NCI-H446 (cell line): ENCODE results near the gene FAM131B.
"Not testable (repeated sequence)": the region's sequence is repeated elsewhere in the genome, so short reads cannot be mapped to it uniquely, and the experiment has no call there.

ENCODE experiments used
- DNase-seq, 2 experiments: peaks; one replicate each; lab custom pipeline; 2025; lab: John Stamatoyannopoulos, UW

The FAM131B gene

DNA sequence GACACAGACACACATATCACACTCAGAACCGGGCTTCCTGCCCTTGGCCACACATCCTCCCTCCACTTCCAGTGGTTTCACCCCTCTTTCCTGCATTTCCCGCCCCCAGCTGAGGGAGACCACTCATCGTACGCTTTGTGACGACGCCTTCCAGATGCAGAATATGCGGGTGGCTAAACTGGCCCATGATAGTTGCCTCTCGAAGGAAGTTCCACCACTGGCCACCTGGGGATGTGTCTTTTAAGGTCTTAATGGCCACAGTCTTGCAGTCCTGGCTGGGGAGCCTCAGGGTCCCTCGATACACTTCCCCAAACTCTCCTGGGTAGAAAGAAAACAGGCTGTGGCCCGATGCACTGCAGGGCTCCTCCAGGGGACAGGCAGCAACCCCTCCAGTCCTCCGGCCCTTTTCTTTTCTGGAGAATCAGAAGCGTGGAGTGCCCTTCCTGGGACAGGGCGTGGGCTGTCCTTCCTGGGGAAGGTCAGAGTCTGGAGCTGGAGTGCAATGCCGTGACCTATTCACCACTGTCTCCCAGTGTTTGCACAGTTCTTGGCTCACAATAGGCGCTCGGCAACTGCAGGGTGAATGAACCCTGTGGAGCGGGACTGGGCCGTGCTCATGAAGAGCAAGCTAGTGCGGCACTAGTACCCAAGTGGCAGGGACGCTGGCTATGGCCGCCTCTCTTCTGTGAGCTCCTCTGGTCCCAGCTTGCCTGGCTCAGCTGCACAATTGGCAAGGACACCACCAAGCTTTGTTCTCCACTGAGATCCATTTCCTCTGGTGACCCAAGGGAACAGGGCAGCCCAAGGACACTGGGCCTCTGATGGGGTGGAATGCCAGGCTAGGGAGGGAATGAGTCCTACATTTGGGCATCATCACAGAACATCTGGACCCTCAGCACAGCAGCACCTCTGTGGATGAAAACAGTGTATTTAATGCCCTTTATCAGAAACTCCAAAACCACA lies 33.0 kb upstream of the FAM131B start:
- DNase-seq: no peak

- DNase-seq: no peak
Observed at GRCh38 chr7:143394777-143395176, 32.3 kb upstream of the FAM131B start.

DNA sequence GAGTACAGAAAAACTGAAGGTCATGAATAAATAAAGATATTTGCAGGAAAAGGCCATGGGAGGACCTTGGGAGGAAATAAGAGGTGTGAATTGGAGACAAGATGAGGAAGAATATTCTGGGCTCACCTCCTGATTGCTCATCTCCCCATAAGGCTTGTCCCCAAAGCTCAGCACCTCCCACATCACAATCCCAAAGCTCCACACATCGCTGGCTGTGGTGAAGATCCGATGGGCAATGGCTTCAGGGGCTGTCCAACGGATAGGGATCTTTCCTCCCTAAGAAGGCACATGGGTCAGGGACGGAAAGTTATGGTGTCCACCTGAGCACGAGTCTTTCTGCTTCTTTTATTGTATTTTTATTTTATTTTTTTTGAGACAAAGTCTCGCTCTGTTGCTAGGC lies 31.6 kb upstream of the FAM131B start:
- no peak for DNase-seq

GRCh38 chr7:143393267-143394041 lies 30.9 kb upstream of the FAM131B start:
- DNase-seq: peak in 1 of 2 experiments; percentile 5

DNA sequence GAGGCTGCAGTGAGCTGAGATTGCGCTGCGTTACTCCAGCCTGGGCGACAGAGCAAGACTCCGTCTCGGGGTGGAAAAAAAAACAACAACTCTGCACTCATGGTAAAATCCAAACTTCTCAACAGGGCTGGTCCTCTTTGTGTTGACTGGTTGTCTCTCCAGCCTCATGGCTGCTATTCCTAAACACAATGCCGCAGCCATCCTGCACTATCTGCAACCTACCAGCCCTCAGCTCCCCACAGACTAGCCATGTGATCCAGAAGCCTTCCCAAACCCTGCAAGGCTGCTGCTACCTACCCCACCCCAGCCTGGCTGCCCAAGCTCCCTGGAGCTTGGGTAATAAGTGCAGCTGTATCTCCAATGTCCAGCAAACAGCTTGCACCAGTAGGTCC lies 30.4 kb upstream of the FAM131B start:
- no peak for DNase-seq

DNA sequence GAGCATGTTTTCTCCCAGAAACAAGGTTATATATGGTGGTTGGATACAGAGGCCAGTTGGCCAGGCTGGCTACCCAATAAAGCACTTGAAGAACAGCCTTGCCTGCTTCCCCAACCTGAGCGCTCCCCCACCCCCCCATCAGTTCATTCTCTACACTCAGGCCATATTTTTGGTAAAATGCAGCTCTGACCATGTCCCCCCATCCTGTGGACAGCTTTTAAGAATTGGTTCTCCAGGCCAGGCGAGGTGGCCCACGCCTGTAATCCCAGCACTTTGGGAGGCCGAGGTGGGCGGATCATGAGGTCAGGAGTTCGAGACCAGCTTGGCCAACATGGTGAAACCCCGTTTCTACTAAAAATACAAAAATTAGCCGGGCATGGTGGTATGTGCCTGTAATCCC lies 29.9 kb upstream of the FAM131B start:
- DNase-seq: not testable (repeated sequence)

DNA sequence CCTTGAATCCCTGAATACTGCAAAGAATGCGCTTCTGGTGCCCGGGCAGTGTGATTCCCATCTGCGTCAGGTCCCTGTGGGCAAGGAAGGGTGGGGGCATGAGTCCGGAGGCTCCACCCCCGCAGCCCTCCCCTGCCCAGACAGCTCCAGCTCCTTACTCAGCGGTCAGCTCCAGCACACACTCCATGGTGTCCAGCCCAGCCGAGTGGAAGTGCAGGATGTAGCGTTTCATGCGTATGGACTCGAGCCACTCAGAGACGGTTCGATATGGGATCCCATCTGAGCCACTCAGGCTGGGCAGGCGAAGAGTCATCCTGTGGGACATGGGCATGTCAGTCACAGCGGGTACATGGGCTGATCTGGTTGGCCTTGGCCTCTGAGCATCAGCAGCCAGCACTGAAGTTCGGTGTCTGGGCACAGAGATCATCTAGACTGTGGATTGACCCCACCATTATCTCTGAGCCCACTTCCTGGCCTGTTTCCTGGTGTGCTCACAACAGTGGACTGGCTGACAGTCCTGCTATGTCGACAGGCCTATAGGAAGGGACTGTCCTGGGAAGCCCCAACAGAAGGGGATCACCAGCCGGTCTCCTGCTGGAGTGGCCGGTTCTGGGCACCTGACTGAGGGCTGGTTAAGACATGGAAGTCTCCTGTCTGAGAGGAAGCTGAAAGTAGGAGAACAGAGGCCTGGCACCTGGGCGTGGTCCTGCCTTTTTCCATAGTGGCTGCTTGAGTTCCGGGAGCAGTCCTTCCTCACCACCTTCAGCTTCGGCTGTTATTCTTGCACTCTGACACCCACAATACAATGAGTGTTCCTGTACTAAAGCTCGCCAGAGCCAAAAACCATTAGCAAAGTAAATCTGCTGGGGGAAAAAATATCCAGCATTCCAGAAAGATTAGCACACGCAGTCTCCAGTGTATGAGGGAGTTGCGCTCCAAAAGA lies 29.2 kb upstream of the FAM131B start:
- DNase-seq: no peak

GRCh38 chr7:143390773-143391317 lies 28.3 kb upstream of the FAM131B start:
- DNase-seq: no peak

DNA sequence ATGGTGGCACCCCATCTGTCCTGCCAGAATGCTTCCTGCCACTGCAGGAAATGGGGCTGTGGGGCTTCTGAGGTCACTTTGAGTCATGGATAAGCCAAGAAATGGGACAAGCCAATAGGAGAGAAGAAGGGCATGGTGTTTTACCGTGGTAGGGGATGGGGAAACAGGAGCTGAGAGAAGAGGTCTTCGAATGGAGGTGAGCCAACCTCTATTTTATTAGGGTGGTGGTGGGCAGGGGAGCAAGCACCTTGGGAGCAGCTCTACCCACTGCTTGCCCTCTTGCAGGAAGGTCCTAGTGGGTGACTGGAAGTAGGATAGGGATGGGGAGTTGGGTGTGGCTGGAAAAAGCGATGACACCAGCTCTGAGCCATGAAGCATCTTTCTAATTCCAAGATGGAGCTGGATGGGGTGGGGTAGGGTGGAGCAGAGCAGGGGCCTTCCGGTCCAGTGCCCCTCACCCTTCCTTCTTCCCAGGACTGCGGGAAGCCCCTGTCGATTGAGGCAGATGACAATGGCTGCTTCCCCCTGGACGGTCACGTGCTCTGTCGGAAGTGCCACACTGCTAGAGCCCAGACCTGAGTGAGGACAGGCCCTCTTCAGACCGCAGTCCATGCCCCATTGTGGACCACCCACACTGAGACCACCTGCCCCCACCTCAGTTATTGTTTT lies 27.7 kb upstream of the FAM131B start:
- no peak for DNase-seq

- DNase-seq: no peak
Observed at GRCh38 chr7:143389316-143390103, 27.0 kb upstream of the FAM131B start.

GRCh38 chr7:143388491-143389101 lies 26.1 kb upstream of the FAM131B start:
- no peak for DNase-seq

GRCh38 chr7:143388051-143388450 lies 25.5 kb upstream of the FAM131B start:
- no peak for DNase-seq

- no peak for DNase-seq
Observed at GRCh38 chr7:143387156-143387975, 24.9 kb upstream of the FAM131B start.

- no peak for DNase-seq
Observed at GRCh38 chr7:143385891-143386781, 23.6 kb upstream of the FAM131B start.

DNA sequence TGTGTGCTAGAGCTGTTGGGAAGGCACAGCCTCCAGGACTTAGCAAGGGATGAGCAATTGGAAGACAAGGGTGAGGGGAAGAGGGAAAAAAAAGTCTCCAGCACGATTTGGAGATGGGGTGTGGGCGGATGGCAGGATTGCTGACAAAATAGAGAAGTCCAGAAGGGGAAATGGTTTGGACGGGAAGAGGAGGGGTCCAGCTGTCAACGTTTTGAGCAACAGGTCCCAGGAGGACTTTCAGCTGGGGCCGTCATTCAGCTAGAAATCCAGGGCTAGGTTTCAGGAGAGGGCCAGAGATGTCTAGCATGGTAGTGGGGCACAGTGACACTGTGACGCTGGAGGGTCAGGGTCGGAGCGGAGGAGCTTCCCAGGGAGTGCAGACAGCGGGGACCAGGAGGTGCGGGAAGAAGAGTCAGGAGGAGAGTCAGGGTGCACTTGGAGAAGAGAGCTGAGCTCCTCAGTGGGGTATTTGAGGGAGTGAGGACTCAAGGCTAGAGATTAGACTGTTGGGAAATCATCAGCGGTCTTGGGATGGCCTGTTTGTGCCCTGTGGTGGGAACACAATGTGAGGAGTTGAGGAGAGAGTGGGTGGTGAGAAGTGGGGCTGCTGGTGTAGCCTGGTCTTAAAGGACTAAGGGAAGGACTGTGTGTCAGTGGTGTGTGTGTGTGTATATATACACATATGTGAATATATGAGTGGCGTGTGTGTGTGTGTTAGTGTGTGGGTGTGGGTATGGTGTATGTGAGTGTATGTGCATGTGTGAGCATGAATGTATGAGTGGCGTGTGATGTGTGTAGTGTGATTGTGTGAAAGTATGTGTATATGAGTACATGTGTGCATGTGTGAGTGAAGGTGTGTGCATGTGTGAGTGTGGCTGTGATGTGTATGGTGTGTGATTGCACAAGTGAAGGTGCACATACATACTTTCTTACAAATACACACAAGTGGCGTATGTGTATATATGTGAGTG lies 22.4 kb upstream of the FAM131B start:
- no peak for DNase-seq

GRCh38 chr7:143384148-143384547 lies 21.6 kb upstream of the FAM131B start:
- no peak for DNase-seq

DNA sequence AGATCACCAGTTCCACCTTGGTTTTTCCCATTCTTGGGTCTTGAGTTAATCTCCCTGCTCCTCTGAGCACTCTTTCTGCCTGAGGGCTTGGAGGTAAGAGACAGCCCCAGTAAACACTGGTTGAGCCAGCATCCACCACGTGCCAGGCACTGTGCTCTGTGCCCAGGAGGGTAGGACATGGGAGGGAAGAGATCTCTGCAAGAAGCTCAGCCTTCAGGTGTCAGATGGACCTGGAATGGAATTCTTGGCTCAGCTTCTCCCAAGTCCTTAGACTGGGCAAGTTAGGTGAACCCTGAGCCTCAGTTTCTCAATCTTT lies 21.1 kb upstream of the FAM131B start:
- DNase-seq: no peak
